OCI-LY1 (cell line): ENCODE data around the gene IFT25.

ENCODE experiments used
- H2AFZ ChIP-seq: fragments of 200-600 bp; sonication (generic), shearing (Covaris generic); 2 replicates; pipeline ENCODE4 v1.6.0; 2014; ENCODE audit warnings: antibody characterized with exemption, mild to moderate bottlenecking, low read length
- H3F3A ChIP-seq: fragments of 200-600 bp; sonication (generic), shearing (Covaris generic); 2 replicates; pipeline ENCODE4 v1.6.0; 2014; ENCODE audit warnings: mild to moderate bottlenecking, antibody characterized with exemption, low read length, moderate library complexity; ENCODE audit not compliant: insufficient read depth
- H3K27ac ChIP-seq: fragments of 200-600 bp; sonication (generic); 2 replicates; pipeline ENCODE4 v1.5.1; 2014; ENCODE audit warnings: low read length, mixed run types, mild to moderate bottlenecking, low read depth; ENCODE audit not compliant: poor library complexity, severe bottlenecking
- H3K27me3 ChIP-seq: fragments of 200-600 bp; sonication (generic); 2 replicates; pipeline ENCODE4 v1.6.0; 2014; ENCODE audit warnings: antibody characterized with exemption, mild to moderate bottlenecking, low read length, moderate library complexity; ENCODE audit not compliant: insufficient read depth
- H3K36me3 ChIP-seq: fragments of 200-600 bp; sonication (generic); 2 replicates; pipeline ENCODE4 v1.6.1; 2014; ENCODE audit warnings: mild to moderate bottlenecking, antibody characterized with exemption, low read length, moderate library complexity, mixed read lengths; ENCODE audit not compliant: insufficient read depth
- H3K4me1 ChIP-seq: fragments of 200-600 bp; sonication (generic); 2 replicates; pipeline ENCODE4 v1.5.1; 2014; ENCODE audit warnings: mild to moderate bottlenecking, low read length, moderate library complexity; ENCODE audit not compliant: insufficient read depth, severe bottlenecking
- H3K4me2 ChIP-seq: fragments of 200-600 bp; sonication (generic), shearing (Covaris generic); 2 replicates; pipeline ENCODE4 v1.6.1; 2014; ENCODE audit warnings: low read length
- H3K4me3 ChIP-seq: fragments of 200-600 bp; sonication (generic); 2 replicates; pipeline ENCODE4 v1.5.1; 2014; ENCODE audit warnings: low read length, low read depth, mild to moderate bottlenecking, mixed read lengths; ENCODE audit not compliant: poor library complexity, severe bottlenecking
- H3K79me2 ChIP-seq: fragments of 200-600 bp; shearing (Covaris generic); 2 replicates; pipeline ENCODE4 v1.6.1; 2016; ENCODE audit warnings: mixed run types, low read length, mixed read lengths; ENCODE audit not compliant: insufficient read depth
- H3K9ac ChIP-seq: fragments of 200-600 bp; sonication (generic), shearing (Covaris generic); 2 replicates; pipeline ENCODE4 v1.6.1; 2014; ENCODE audit warnings: mild to moderate bottlenecking, low read length, mixed read lengths
- H3K9me2 ChIP-seq: fragments of 200-600 bp; sonication (generic), shearing (Covaris generic); 2 replicates; pipeline ENCODE4 v1.6.1; 2014; ENCODE audit warnings: low read depth, mild to moderate bottlenecking, low read length, mixed read lengths
- H3K9me3 ChIP-seq: fragments of 200-600 bp; shearing (Covaris generic); 2 replicates; pipeline ENCODE4 v1.6.1; 2014; ENCODE audit warnings: low read length, mixed read lengths
- H4K20me1 ChIP-seq: fragments of 200-600 bp; sonication (generic), shearing (Covaris generic); 2 replicates; pipeline ENCODE4 v1.6.0; 2016; ENCODE audit warnings: mild to moderate bottlenecking, low read length; ENCODE audit not compliant: insufficient read depth
- CTCF ChIP-seq: fragments of 200-600 bp; sonication (generic), shearing (Covaris generic); IDR thresholded peaks from 2 replicates; pipeline ENCODE4 v1.5.1; 2017; ENCODE audit warnings: mild to moderate bottlenecking, antibody characterized with exemption, low read length, moderate library complexity, mixed read lengths
- EZH2 ChIP-seq: fragments of 200-600 bp; sonication (generic), shearing (Covaris generic); IDR thresholded peaks from 2 replicates; pipeline ENCODE4 v1.8.0; 2017; ENCODE audit warnings: borderline replicate concordance, mixed run types, mild to moderate bottlenecking, antibody characterized with exemption, low read length, moderate library complexity, mixed read lengths

Gene IFT25

GRCh38 chr1:53964109-53964508 is 18.6 kb upstream of the IFT25 start:
- TF ChIP-seq CTCF, result no peak
- no peak for TF ChIP-seq EZH2
- Histone ChIP-seq H3K9ac (no peak overlapping the region), H3K4me3 (no peak overlapping the region), H3K27me3 (no peaks in the 10 kb centered on the region), H3K79me2 (no peaks in the 10 kb centered on the region), H3F3A (no peaks in the 10 kb centered on the region), H3K4me1 (no peaks in the 10 kb centered on the region), H4K20me1 (no peaks in the 10 kb centered on the region), H3K27ac (no peak overlapping the region), H3K36me3 (peaks cover 67% of the 10 kb centered on the region; the same call in 1 of the 2 replicates), H3K4me2 (no peak overlapping the region), H3K9me2 (no peaks in the 10 kb centered on the region), H2AFZ (no peak overlapping the region), H3K9me3 (no peaks in the 10 kb centered on the region)

DNA sequence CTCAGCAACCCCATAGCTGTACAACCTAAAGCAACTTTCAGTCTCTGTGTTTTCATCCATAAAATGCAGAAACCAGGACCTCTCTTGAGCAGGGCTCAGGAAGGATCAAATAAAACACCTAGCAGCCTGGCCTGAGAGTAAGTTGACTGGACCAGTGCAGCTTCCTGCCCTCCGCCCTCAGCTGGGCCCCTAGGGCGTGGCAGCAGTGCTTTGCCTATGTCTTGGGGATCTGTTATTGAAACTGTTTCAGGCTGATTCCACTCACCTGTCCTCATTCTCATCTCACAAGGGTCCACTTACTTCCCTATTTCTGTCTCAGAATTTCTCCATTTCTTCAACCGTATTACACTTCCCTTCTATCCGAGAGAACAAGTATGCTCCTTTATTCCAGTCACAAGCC is 18.0 kb upstream of the IFT25 start:
- Histone ChIP-seq H3K27me3 (no peaks in the 10 kb centered on the region), H3K9ac (no peak overlapping the region), H3K4me1 (no peaks in the 10 kb centered on the region), H3K9me2 (no peaks in the 10 kb centered on the region), H3K4me2 (no peak overlapping the region), H3K79me2 (no peaks in the 10 kb centered on the region), H3F3A (no peaks in the 10 kb centered on the region), H3K9me3 (no peaks in the 10 kb centered on the region), H3K36me3 (peaks cover 65% of the 10 kb centered on the region; the same call in 1 of the 2 replicates), H3K27ac (no peak overlapping the region), H3K4me3 (no peak overlapping the region), H4K20me1 (no peaks in the 10 kb centered on the region), H2AFZ (no peak overlapping the region)
- TF ChIP-seq CTCF, result no peak
- no peak for TF ChIP-seq EZH2

DNA sequence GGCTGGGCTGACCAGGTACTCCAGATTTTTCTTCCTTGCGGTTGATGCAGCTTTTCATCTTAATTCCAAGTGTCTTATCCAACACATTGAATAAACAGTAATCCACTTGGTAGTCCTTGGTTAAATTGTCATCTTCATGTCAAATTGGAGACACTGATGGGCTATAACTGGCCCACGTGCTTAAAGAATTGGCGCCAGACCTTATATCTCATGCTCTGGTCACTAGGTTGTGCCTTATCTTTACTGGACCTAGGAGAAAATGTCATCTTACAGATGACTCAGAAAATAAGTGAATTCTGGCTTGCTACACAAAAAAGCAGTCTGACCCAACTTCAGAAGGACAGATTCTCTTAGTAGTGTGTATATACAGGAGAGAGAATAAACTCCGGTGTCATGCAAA is 16.9 kb upstream of the IFT25 start:
- Histone ChIP-seq H2AFZ (no peak overlapping the region), H3K27ac (no peak overlapping the region), H3F3A (no peaks in the 10 kb centered on the region), H3K36me3 (peaks cover 57% of the 10 kb centered on the region; the same call in 1 of the 2 replicates), H4K20me1 (no peaks in the 10 kb centered on the region), H3K9me3 (no peaks in the 10 kb centered on the region), H3K9me2 (no peaks in the 10 kb centered on the region), H3K4me3 (no peak overlapping the region), H3K79me2 (no peaks in the 10 kb centered on the region), H3K27me3 (no peaks in the 10 kb centered on the region), H3K4me1 (no peaks in the 10 kb centered on the region), H3K9ac (no peak overlapping the region), H3K4me2 (no peak overlapping the region)
- no peak for TF ChIP-seq EZH2
- no peak for TF ChIP-seq CTCF
